ENCODE results near the gene ZNF821. TPM values are rescaled to one million over a fixed set of nuclear protein-coding genes. Genes with fewer than 3 reads are reported as not detected.

ZNF821 gene
- total RNA-seq, 1 donor from 2014 or later = 17.6 TPM

DNA sequence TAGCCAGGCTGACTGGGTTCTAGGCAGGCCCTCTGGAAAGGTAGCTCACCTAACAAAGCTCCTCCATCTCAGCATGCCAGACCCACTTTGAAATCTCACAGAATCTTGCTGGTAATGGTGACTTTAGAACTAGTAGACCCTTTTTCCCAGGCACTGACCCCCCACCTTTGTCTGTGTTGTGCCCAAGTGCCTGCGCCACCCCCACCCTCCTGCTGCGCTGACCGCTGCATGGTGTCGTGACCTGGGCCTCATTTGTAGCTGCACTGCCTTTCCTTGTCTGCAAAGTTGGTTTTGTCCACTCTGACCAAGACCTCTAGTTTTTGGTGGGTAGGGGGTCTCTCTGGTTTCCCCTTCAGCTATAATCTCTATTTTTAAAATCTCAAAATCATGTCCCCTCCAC, 31.4 kb downstream of the ZNF821 start:
- TF ChIP-seq, protein P1, sequence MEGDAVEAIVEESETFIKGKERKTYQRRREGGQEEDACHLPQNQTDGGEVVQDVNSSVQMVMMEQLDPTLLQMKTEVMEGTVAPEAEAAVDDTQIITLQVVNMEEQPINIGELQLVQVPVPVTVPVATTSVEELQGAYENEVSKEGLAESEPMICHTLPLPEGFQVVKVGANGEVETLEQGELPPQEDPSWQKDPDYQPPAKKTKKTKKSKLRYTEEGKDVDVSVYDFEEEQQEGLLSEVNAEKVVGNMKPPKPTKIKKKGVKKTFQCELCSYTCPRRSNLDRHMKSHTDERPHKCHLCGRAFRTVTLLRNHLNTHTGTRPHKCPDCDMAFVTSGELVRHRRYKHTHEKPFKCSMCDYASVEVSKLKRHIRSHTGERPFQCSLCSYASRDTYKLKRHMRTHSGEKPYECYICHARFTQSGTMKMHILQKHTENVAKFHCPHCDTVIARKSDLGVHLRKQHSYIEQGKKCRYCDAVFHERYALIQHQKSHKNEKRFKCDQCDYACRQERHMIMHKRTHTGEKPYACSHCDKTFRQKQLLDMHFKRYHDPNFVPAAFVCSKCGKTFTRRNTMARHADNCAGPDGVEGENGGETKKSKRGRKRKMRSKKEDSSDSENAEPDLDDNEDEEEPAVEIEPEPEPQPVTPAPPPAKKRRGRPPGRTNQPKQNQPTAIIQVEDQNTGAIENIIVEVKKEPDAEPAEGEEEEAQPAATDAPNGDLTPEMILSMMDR (conservative IDR thresholded peaks at IDR 0.05; ENCODE audit: low read depth, low read length) = no peak
- no peak for DNase-seq (ENCODE audit: low read depth)
- no peak overlapping the region for H3K4me3 ChIP-seq (ENCODE audit: low read depth, low read length)

DNA sequence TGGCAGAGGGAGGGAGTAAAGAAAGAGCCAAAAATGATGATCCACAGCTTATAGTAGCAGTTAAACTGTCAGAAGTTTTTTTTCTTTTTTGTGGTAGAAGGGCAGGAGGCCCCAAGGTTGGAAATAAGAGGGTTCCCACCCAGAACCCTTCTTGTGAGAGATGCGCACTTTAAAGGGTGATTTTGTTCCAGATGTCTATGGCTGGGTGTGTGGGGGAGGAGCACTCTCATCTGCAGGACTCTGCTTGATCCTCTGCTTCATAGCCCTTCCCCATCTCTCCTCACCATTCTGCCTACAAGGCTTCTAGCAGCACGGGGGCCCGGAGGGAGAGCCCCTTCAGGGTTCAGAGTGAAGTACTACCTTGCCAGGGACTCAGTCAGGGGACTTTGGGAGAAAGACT, 31.8 kb downstream of the ZNF821 start:
- H3K4me3 ChIP-seq (ENCODE audit: low read depth, low read length) = no peak overlapping the region
- TF ChIP-seq, protein P1 (conservative IDR thresholded peaks at IDR 0.05; ENCODE audit: low read depth, low read length) = no peak
- no peak for DNase-seq (ENCODE audit: low read depth)

GRCh38 chr16:71851746-71852145, 32.2 kb downstream of the ZNF821 start:
- no peak for DNase-seq (ENCODE audit: low read depth)
- TF ChIP-seq, protein P1 (conservative IDR thresholded peaks at IDR 0.05; ENCODE audit: low read depth, low read length) = no peak
- H3K4me3 ChIP-seq (ENCODE audit: low read depth, low read length) = no peak overlapping the region

- no peak for DNase-seq (ENCODE audit: low read depth)
- TF ChIP-seq, protein P1 (conservative IDR thresholded peaks at IDR 0.05; ENCODE audit: low read depth, low read length) = no peak
These were observed 35.4 kb downstream of the ZNF821 start for GRCh38 chr16:71848622-71849021.

DNA sequence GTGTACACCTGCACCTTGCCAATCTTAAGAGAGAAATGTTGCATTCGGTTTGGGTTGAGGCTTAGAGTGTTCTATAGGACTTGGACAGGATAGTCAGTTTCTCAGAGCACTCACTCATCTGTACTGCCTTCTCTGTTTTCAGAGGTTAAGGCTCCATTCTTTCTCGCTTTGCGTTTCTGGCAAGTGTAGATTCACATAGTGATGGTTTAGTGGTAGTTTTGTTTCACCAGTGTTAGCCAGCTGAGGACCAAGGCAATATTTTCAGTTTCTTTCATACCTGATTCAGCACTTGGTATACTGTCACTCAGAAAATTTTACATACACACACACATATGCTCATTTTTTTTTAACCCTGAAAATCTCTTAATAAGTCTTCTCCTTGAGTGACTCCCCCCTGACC, 36.9 kb downstream of the ZNF821 start:
- TF ChIP-seq, protein P1 (conservative IDR thresholded peaks at IDR 0.05; ENCODE audit: low read depth, low read length) = no peak
- DNase-seq (ENCODE audit: low read depth) = no peak
- peak overlapping the region; percentile 79 for H3K4me3 ChIP-seq (ENCODE audit: low read depth, low read length)

More at GRCh38 chr16:71848622-71849021, 35.4 kb downstream of the ZNF821 start:
- H3K4me3 ChIP-seq (ENCODE audit: low read depth, low read length) = no peak overlapping the region

DNA sequence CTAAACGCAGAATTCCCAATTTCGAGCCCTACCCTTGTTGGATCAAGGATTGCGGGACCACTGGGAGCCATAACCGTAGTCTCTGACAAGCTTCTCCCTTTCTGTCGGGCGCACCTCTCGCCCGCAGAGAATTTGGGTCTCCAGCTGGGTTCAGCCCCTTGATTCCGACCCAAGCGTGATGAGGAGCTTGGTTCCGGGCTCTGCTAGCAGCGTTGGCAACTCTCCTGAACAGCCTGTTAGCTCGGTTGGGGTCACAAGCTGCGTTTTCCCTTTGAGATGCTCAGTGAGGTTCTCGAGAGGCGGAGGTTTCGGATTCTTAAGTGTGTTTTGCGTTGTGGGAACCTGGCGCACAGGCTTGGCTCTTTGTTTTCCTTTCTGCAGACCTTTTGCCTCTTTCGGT, 37.6 kb downstream of the ZNF821 start:
- no peak for DNase-seq (ENCODE audit: low read depth)
- peak overlapping the region; percentile 79 for H3K4me3 ChIP-seq (ENCODE audit: low read depth, low read length)
- TF ChIP-seq, protein P1 (conservative IDR thresholded peaks at IDR 0.05; ENCODE audit: low read depth, low read length) = no peak

DNA sequence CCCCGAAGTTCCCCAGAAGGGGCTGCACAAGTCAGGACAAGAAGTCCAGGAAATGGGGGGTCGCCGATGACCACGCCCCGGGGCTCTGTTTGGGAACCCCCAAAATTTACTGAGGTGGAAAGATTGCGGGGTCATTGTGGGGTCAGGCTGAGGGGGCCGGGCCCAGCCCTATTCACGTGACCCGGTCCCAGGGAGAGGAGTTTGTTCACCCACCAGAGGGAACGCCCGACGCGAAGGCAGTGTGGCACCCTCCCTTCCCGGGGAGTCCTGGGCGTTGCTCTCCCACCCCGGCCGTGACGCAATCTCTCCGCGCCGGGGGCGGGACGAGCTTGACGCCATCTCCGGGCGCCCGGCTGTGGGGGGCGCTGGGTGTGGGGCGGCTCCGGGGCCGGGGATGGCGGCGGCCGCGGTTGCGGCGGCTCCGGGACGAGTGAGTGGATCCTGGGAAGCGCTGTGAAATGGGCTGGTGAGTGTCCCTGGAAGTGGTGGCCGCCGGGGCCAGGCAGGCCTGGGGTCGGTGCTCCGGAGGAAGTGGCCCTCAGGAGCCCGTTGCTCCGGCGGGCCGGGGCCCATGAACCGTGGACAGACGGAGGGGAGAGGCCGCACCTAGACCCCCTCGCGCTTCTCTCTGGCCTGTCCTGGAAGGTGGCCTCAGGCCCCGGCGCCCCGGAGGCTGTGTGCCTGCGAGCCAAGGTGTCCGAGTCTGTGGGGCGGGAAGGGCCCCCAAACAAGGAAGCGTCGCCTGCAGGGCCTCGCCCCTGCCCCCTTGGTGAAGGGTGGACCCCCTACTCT, 38.1 kb downstream of the ZNF821 start, which contains the start of gene ATXN1L:
ATXN1L (plus strand) TSS at position 338 of the 792 bp plus-strand sequence. CDS start 3,765 bp downstream, outside the sequence.
- no peak for DNase-seq (ENCODE audit: low read depth)
- H3K4me3 ChIP-seq (ENCODE audit: low read depth, low read length) = peak within 1 kb of the TSS; percentile 79
- TF ChIP-seq, protein P1 (conservative IDR thresholded peaks at IDR 0.05; ENCODE audit: low read depth, low read length) = no peak
